AG04450 (cell line): ENCODE measurements around the gene TTC7B. TPM values are rescaled to one million over a fixed set of nuclear protein-coding genes. Genes with fewer than 3 reads are reported as not detected.

Experiments
- CTCF ChIA-PET: fragments of 300-600, 350-600 bp; formaldehyde crosslinking; extraction: SDS; loops from one replicate; lab custom pipeline; 2022; ENCODE audit warnings: antibody characterized with exemption, inconsistent platforms; lab: Charles Lee
- POLR2A ChIA-PET: fragments of 350-600 bp; formaldehyde crosslinking; extraction: SDS; loops from one replicate; lab custom pipeline; 2021; ENCODE audit warnings: antibody characterized with exemption, inconsistent platforms; lab: Yijun Ruan, JAX
- DNase-seq: peaks from one replicate; pipeline ENCODE4 v3.0.0-alpha.2; 2011; ENCODE audit warnings: low read depth, low spot score
- H3K27ac ChIP-seq: one replicate; pipeline ENCODE4 v1.5.1; 2012; ENCODE audit warnings: low read depth, low read length, control low read depth
- H3K27me3 ChIP-seq: one replicate; pipeline ENCODE4 v1.6.0; 2012; ENCODE audit warnings: low read length; ENCODE audit not compliant: control insufficient read depth, insufficient read depth
- H3K4me3 ChIP-seq: 2 replicates; pipeline ENCODE4 v1.5.1; 2011; ENCODE audit warnings: mild to moderate bottlenecking, low read depth, low read length, control low read depth
- H3K9me3 ChIP-seq: 2 replicates; pipeline ENCODE4 v1.5.1; 2012; ENCODE audit warnings: low read length; ENCODE audit not compliant: control insufficient read depth, insufficient read depth
- CTCF ChIP-seq: IDR thresholded peaks from 2 replicates; pipeline ENCODE4 v1.5.1; 2011; ENCODE audit warnings: low read depth, low read length, control low read depth, inconsistent platforms
- polyA plus RNA-seq: library from polyadenylated mRNA; depleted of rRNA; stranded (reverse); fragments of >200 nt; gene quantifications from 2 replicates; pipeline ENCODE4 v1.2.3, GENCODE V29; 2011

Gene TTC7B
- polyA plus RNA-seq, 1 experiment = 36.0 TPM

GRCh38 chr14:90628825-90629224 lies 187.4 kb downstream of the TTC7B start:
- no peak for DNase-seq
- ChIA-PET CTCF (no interaction called here), POLR2A (interaction anchor here (0.6 kb wide), 1 partner anchor 245 kb away, joined by 3 read pairs; no protein-coding TSS in a partner anchor)
- no peak overlapping the region for H3K4me3 ChIP-seq
- no peak overlapping the region for H3K27ac ChIP-seq
- no peaks in the 10 kb centered on the region; the same call in 1 of the 2 replicates for H3K9me3 ChIP-seq
- no peaks in the 10 kb centered on the region for H3K27me3 ChIP-seq
- TF ChIP-seq CTCF = no peak

GRCh38 chr14:90627478-90627877 lies 188.8 kb downstream of the TTC7B start:
- CTCF ChIA-PET = no interaction called here

GRCh38 chr14:90626550-90626949 lies 189.7 kb downstream of the TTC7B start:
- H3K27ac ChIP-seq = no peak overlapping the region
- no peak overlapping the region for H3K4me3 ChIP-seq
- ChIA-PET POLR2A (no interaction called here), CTCF (no interaction called here)
- no peak for DNase-seq
- no peak for TF ChIP-seq CTCF
- no peaks in the 10 kb centered on the region; the same call in 1 of the 2 replicates for H3K9me3 ChIP-seq
- H3K27me3 ChIP-seq = no peaks in the 10 kb centered on the region

More at GRCh38 chr14:90627478-90627877, 188.8 kb downstream of the TTC7B start:
- POLR2A ChIA-PET = interaction anchor here (0.6 kb wide), 1 partner anchor 19 kb away, joined by 3 read pairs; no protein-coding TSS in a partner anchor
- TF ChIP-seq CTCF = no peak
- H3K27me3 ChIP-seq = no peaks in the 10 kb centered on the region
- DNase-seq = no peak
- no peak overlapping the region for H3K4me3 ChIP-seq
- H3K9me3 ChIP-seq = no peaks in the 10 kb centered on the region; the same call in 1 of the 2 replicates
- no peak overlapping the region for H3K27ac ChIP-seq

- Histone ChIP-seq H3K4me3 (no peak overlapping the region), H3K27me3 (no peaks in the 10 kb centered on the region), H3K9me3 (peaks cover 3% of the 10 kb centered on the region; the same call in 1 of the 2 replicates), H3K27ac (no peak overlapping the region)
- no peak for DNase-seq
- TF ChIP-seq CTCF = no peak
- ChIA-PET POLR2A (no interaction called here), CTCF (no interaction called here)
These were observed 190.8 kb downstream of the TTC7B start for GRCh38 chr14:90625445-90625844.

- no peak overlapping the region for H3K27ac ChIP-seq
- H3K4me3 ChIP-seq = no peak overlapping the region
- DNase-seq = no peak
- peaks cover 3% of the 10 kb centered on the region; the same call in 1 of the 2 replicates for H3K9me3 ChIP-seq
- POLR2A ChIA-PET = interaction anchor here (0.6 kb wide), 1 partner anchor 83 kb away, joined by 7 read pairs; no protein-coding TSS in a partner anchor
- H3K27me3 ChIP-seq = no peaks in the 10 kb centered on the region
- CTCF ChIA-PET = no interaction called here
- no peak for TF ChIP-seq CTCF
These were observed 191.4 kb downstream of the TTC7B start for GRCh38 chr14:90624732-90625400.
